Calu3 (cell line): ENCODE measurements around the gene HNRNPL. TPM values are rescaled to one million over a fixed set of nuclear protein-coding genes. Genes with fewer than 3 reads are reported as not detected.

Source experiments
- BruUV-seq: library from RNA; stranded (reverse); fragments of 400-500 nt; replicated peaks from 2 replicates; lab custom pipeline; 2021; lab: Mats Ljungman, UMichigan
- CTCF ChIA-PET: fragments of 300-600 bp; sonication (Branson Sonifier 250); formaldehyde crosslinking; loops from one replicate; lab custom pipeline; 2022; ENCODE audit warnings: antibody characterized with exemption; lab: Charles Lee
- DNase-seq: peaks from one replicate; pipeline ENCODE4 v3.0.0; 2022
- H3K27ac Mint-ChIP-seq: one replicate; pipeline ENCODE4 v1.8.0; 2022; ENCODE audit warnings: mixed read lengths; ENCODE audit not compliant: unreplicated experiment
- H3K27me3 Mint-ChIP-seq: one replicate; pipeline ENCODE4 v1.8.0; 2022; ENCODE audit warnings: mixed read lengths; ENCODE audit not compliant: unreplicated experiment
- H3K36me3 Mint-ChIP-seq: one replicate; pipeline ENCODE4 v1.8.0; 2022; ENCODE audit warnings: mild to moderate bottlenecking, moderate library complexity, mixed read lengths; ENCODE audit not compliant: insufficient read depth, unreplicated experiment
- H3K4me1 Mint-ChIP-seq: one replicate; pipeline ENCODE4 v1.8.0; 2022; ENCODE audit warnings: mild to moderate bottlenecking, low read depth, mixed read lengths; ENCODE audit not compliant: unreplicated experiment
- H3K4me3 Mint-ChIP-seq: one replicate; pipeline ENCODE4 v1.8.0; 2022; ENCODE audit warnings: mild to moderate bottlenecking, low read depth, moderate library complexity, mixed read lengths; ENCODE audit not compliant: unreplicated experiment
- H3K9me3 Mint-ChIP-seq: one replicate; pipeline ENCODE4 v1.8.0; 2022; ENCODE audit warnings: low read depth, mixed read lengths; ENCODE audit not compliant: unreplicated experiment
- intact Hi-C: fragments of 100-400 bp; cut with micrococcal nuclease; formaldehyde crosslinking; loops from one replicate; pipeline ENCODE4 v1.10.0; 2022; ENCODE audit not compliant: unreplicated experiment
- total RNA-seq: library from RNA; stranded (reverse); gene quantifications from 2 replicates; pipeline ENCODE4 v1.2.3, GENCODE V29; 2022
- TF ChIP-seq, protein P1 (sequence below): fragments of 200-600 bp; IDR thresholded peaks from one replicate; pipeline ENCODE4 v1.8.0; 2022; ENCODE audit warnings: antibody characterized with exemption; ENCODE audit not compliant: unreplicated experiment

HNRNPL gene
- total RNA-seq, 1 experiment from 2014 or later: 408 TPM

DNA sequence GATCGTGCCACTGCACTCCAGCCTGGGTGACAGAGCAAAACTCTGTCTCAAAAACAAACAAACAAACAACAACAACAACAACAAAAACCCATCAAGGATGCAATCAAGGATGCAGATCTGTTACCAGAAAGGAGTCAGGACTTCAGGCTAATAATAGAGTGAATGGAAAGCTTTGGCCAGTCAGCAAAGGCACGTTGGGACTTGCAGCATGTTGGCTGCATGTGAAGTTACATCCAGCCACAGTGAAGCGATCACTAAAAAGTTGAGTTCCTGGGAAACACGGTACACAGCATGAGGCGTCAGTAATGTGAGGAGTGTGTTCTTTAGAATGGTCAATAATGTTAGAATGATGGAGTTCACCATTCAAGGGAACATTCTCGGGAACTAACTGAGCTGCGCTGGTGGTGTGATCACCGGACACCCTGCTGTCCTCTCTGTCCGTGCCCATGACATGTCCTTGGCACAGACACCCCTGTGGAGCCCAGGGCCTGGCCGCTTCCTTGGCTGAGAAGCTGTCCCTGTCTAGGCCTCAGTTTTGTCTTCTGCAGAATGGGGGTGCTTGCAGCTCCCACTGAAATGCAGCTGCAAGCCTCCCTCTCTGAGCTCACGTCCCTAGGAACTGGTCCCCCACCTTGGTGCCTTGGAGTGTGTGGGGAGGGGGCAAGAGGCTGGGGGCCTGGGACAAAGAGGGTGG lies 63.1 kb downstream of the HNRNPL start:
- Mint-ChIP-seq H3K27ac (no peak overlapping the region), H3K36me3 (no peaks in the 10 kb centered on the region), H3K4me3 (no peak overlapping the region), H3K4me1 (peaks cover 24% of the 10 kb centered on the region), H3K9me3 (no peaks in the 10 kb centered on the region), H3K27me3 (no peaks in the 10 kb centered on the region)
- intact Hi-C loops: no loop called here
- BruUV-seq: no TSS peak
- TF ChIP-seq, protein P1, sequence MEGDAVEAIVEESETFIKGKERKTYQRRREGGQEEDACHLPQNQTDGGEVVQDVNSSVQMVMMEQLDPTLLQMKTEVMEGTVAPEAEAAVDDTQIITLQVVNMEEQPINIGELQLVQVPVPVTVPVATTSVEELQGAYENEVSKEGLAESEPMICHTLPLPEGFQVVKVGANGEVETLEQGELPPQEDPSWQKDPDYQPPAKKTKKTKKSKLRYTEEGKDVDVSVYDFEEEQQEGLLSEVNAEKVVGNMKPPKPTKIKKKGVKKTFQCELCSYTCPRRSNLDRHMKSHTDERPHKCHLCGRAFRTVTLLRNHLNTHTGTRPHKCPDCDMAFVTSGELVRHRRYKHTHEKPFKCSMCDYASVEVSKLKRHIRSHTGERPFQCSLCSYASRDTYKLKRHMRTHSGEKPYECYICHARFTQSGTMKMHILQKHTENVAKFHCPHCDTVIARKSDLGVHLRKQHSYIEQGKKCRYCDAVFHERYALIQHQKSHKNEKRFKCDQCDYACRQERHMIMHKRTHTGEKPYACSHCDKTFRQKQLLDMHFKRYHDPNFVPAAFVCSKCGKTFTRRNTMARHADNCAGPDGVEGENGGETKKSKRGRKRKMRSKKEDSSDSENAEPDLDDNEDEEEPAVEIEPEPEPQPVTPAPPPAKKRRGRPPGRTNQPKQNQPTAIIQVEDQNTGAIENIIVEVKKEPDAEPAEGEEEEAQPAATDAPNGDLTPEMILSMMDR: no peak
- CTCF ChIA-PET: no interaction called here
- DNase-seq: no peak

Other genes with a start within 250 kb of the HNRNPL start
- 1.2 TPM in 1 of 2 replicates, not detected in the other for gene MAP4K1, start 232.0 kb downstream of the HNRNPL start, total RNA-seq
- 334 and 338 TPM in 2 replicates for gene EIF3K, start 230.8 kb downstream of the HNRNPL start, total RNA-seq
- gene ACTN4, start 202.3 kb downstream of the HNRNPL start, total RNA-seq: 1,462 and 1,577 TPM in 2 replicates
- 14.5 and 14.7 TPM in 2 replicates for gene CAPN12, start 105.5 kb downstream of the HNRNPL start, total RNA-seq
- gene LGALS7, start 76.5 kb downstream of the HNRNPL start, total RNA-seq: not detected in 2 replicates
- 3.2 and 4.8 TPM in 2 replicates for gene LGALS7B, start 60.8 kb downstream of the HNRNPL start, total RNA-seq
- 321 and 537 TPM in 2 replicates for gene LGALS4, start 37.0 kb downstream of the HNRNPL start, total RNA-seq
- gene ECH1, start 18.2 kb downstream of the HNRNPL start, total RNA-seq: 253 and 291 TPM in 2 replicates
- 4.1 TPM in 2 replicates for gene RINL, start 28.3 kb upstream of the HNRNPL start, total RNA-seq
- 51.7 and 55.6 TPM in 2 replicates for gene SIRT2, start 49.6 kb upstream of the HNRNPL start, total RNA-seq
- 54.4 and 62.6 TPM in 2 replicates for gene NFKBIB, start 50.0 kb upstream of the HNRNPL start, total RNA-seq
- 0.57 and 1.2 TPM in 2 replicates for gene CCER2, start 62.2 kb upstream of the HNRNPL start, total RNA-seq
- gene SARS2, start 80.8 kb upstream of the HNRNPL start, total RNA-seq: 52.1 and 58.1 TPM in 2 replicates
- gene MRPS12, start 81.0 kb upstream of the HNRNPL start, total RNA-seq: 73.1 and 88.2 TPM in 2 replicates
- 20.1 and 24.2 TPM in 2 replicates for gene FBXO17, start 125.8 kb upstream of the HNRNPL start, total RNA-seq
- 9.6 and 14.6 TPM in 2 replicates for gene FBXO27, start 182.6 kb upstream of the HNRNPL start, total RNA-seq
- 6.6 and 9.5 TPM in 2 replicates for gene ACP7, start 234.4 kb upstream of the HNRNPL start, total RNA-seq